HepG2 (cell line): ENCODE data around the gene SMAD3. TPM values are rescaled to one million over a fixed set of nuclear protein-coding genes. Genes with fewer than 3 reads are reported as not detected.

Experiments used
- CSRNP2 ChIP-seq: sonication (generic); formaldehyde crosslinking; conservative IDR thresholded peaks from 2 replicates; pipeline ENCODE4 v1.8.0; 2022; ENCODE audit warnings: low read depth, missing genetic modification reagents
- ERF ChIP-seq: IDR thresholded peaks from 2 replicates; pipeline ENCODE4 v1.6.1; 2018; ENCODE audit warnings: missing biosample characterization, missing genetic modification reagents
- IRF9 ChIP-seq: sonication (generic); formaldehyde crosslinking; IDR thresholded peaks from 2 replicates; pipeline ENCODE4 v1.8.0; 2022; ENCODE audit warnings: missing genetic modification reagents, mild to moderate bottlenecking, borderline replicate concordance
- JUND ChIP-seq: sonication (generic); formaldehyde crosslinking; IDR thresholded peaks from 2 replicates; pipeline ENCODE4 v1.8.0; 2022; ENCODE audit warnings: mild to moderate bottlenecking, missing genetic modification reagents
- KLF6 ChIP-seq: IDR thresholded peaks from 2 replicates; pipeline ENCODE4 v1.8.0; 2016; ENCODE audit warnings: missing biosample characterization, missing genetic modification reagents
- MLX ChIP-seq: IDR thresholded peaks from 2 replicates; pipeline ENCODE4 v1.6.1; 2016
- MTERF4 ChIP-seq: sonication (generic); formaldehyde crosslinking; IDR thresholded peaks from 2 replicates; pipeline ENCODE4 v1.8.0; 2023; ENCODE audit warnings: mild to moderate bottlenecking, missing genetic modification reagents
- RAD51 ChIP-seq: fragments of 450-650 bp; IDR thresholded peaks from 2 replicates; pipeline ENCODE4 v1.6.1; 2016; ENCODE audit warnings: borderline replicate concordance
- RXRB ChIP-seq: IDR thresholded peaks from 2 replicates; pipeline ENCODE4 v1.6.1; 2016; ENCODE audit warnings: borderline replicate concordance, missing genetic modification reagents, missing compliant biosample characterization
- SMC3 ChIP-seq: IDR thresholded peaks from 2 replicates; pipeline ENCODE4 v1.6.1; 2011; ENCODE audit warnings: low read length, improper control_type of control experiment
- TFDP1 ChIP-seq: IDR thresholded peaks from 2 replicates; pipeline ENCODE4 v1.6.1; 2016; ENCODE audit warnings: missing compliant biosample characterization, missing genetic modification reagents, borderline replicate concordance
- XRCC5 ChIP-seq: fragments of 200-400 bp; formaldehyde crosslinking; optimal IDR thresholded peaks from 2 replicates; pipeline ENCODE3; 2017; ENCODE audit warnings: mild to moderate bottlenecking, low read length
- ZBTB20 ChIP-seq: sonication (generic); formaldehyde crosslinking; IDR thresholded peaks from 2 replicates; pipeline ENCODE4 v1.8.1; 2023; ENCODE audit warnings: missing genetic modification reagents, low read depth, mild to moderate bottlenecking, borderline replicate concordance
- ZBTB38 ChIP-seq: sonication (generic); formaldehyde crosslinking; IDR thresholded peaks from 2 replicates; pipeline ENCODE4 v1.5.1; 2020; ENCODE audit warnings: mild to moderate bottlenecking, missing genetic modification reagents
- ZFP41 ChIP-seq: sonication (generic); formaldehyde crosslinking; IDR thresholded peaks from 2 replicates; pipeline ENCODE4 v1.4.0; 2020; ENCODE audit warnings: mild to moderate bottlenecking, missing genetic modification reagents, borderline replicate concordance
- ZNF354B ChIP-seq: sonication (generic); formaldehyde crosslinking; IDR thresholded peaks from 2 replicates; pipeline ENCODE4 v1.8.0; 2022; ENCODE audit warnings: mild to moderate bottlenecking, missing genetic modification reagents
- ZNF564 ChIP-seq: sonication (generic); formaldehyde crosslinking; IDR thresholded peaks from 2 replicates; pipeline ENCODE4 v1.8.1; 2023; ENCODE audit warnings: mild to moderate bottlenecking, missing genetic modification reagents
- ZNF574 ChIP-seq: sonication (generic); formaldehyde crosslinking; IDR thresholded peaks from 2 replicates; pipeline ENCODE4 v1.4.0; 2020; ENCODE audit warnings: missing genetic modification reagents
- polyA plus RNA-seq, 8 experiments: library from polyadenylated mRNA; depleted of rRNA in 3 of 8; stranded (reverse) in 7 of 8; unstranded in 1 of 8; fragments of >200 nt; fragmentation: Illumina TruSeq in 4 of 8; extraction: Trizol in 4 of 8; gene quantifications; 2 replicates each; pipeline versions ENCODE4 v1.2.1 to v1.2.3, GENCODE V29; 2011 to 2016; ENCODE audit warnings: low read depth in 4 of 8, missing spikeins in 1 of 8, mixed read lengths in 1 of 8; ENCODE audit not compliant: insufficient read depth in 1 of 8
- total RNA-seq, 5 experiments: library from RNA; depleted of rRNA; stranded (reverse); fragments of >200 nt; fragmentation: Illumina TruSeq; extraction: Trizol; gene quantifications; 2 replicates each; pipeline ENCODE4 v1.2.3, GENCODE V29; 2016; ENCODE audit warnings: low read depth in 1 of 5

SMAD3 gene
- total and polyA plus RNA-seq, 2 of the 13 experiments (the other 11 are each of a cell fraction or from before 2014, with no cell fraction given) = 8.6 to 56.3 TPM

GRCh38 chr15:67150023-67150860 lies 84.8 kb downstream of the SMAD3 start (continued):
- TF ChIP-seq ZNF574 (CRISPR knock-in tag) (peak; percentile 32; the same call in 1 of the 2 replicates), TFDP1 (peak; percentile 42; the same call in 1 of the 2 replicates), ZFP41 (no peak), MTERF4 (CRISPR knock-in tag) (no peak), RXRB (peak; percentile 49; the same call in 1 of the 2 replicates), RAD51 (no peak), KLF6 (CRISPR knock-in tag) (no peak), JUND (CRISPR knock-in tag) (0 out of 2 replicates have a peak, but pooled peaks have one; percentile 27), SMC3 (no peak), ZBTB38 (CRISPR knock-in tag) (peak; percentile 38; the same call in 1 of the 2 replicates), MLX (CRISPR knock-in tag) (no peak), XRCC5 (no peak), ZBTB20 (CRISPR knock-in tag) (no peak), ERF (CRISPR knock-in tag) (no peak), ZNF354B (no peak), CSRNP2 (CRISPR knock-in tag) (no peak), IRF9 (CRISPR knock-in tag) (no peak), ZNF564 (no peak)
